Effector CD4-positive, alpha-beta T cell (primary cell): ENCODE data around the gene LRMDA.

Source experiments
- DNase-seq: peaks from one replicate; pipeline ENCODE4 v3.0.0-alpha.2; 2020

LRMDA gene

DNA sequence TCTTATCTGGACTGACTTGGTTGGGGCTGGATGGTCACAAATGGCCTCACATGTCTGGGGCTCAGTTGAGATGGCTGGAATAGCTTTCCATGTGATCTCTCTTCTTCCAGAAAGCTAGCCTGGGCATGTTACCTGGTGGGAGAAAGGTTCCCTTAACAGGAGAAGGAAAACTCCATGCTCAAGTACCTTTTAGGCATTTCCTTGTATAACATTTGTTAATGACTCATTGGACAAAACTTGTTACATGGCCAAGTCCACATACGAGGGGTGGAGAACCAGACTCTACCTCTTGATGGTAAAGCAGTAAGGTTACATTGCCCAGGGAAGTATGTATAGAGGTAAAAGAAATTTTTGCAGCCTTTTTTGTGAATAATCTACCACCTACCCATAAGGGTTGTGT is 826.4 kb downstream of the LRMDA start:
- DNase-seq, result no peak

DNA sequence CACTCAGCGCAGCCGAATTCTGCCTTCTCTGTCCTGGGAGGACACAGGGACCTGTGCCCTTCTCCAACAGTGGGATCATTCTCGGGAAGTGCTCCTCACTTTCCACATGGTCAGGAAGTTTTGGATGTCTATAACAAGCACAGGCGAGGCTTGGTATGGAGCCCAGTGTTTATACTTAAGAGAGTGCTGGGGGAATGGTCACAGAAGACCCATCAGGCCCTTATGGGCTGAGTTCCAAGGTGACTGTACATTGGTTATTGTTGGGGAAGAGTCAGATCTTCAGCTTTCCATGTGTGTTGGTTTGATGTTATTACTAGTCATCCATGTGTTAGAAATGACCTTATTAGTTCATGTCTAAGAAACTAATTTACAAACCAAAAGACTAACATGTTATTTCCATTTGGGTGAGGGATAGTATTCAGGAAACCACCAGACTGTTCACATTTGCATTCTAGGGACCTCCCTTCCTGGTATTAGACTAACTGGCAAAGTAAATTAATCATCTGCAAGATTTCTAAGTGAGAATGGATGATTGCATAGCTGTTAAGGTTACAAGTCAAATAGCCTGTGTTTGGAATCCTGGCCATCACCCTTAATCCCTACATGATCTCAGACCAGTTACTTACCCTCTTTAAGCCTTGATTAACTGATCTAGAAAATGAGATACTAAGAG is 834.2 kb downstream of the LRMDA start:
- DNase-seq, result no peak

DNA sequence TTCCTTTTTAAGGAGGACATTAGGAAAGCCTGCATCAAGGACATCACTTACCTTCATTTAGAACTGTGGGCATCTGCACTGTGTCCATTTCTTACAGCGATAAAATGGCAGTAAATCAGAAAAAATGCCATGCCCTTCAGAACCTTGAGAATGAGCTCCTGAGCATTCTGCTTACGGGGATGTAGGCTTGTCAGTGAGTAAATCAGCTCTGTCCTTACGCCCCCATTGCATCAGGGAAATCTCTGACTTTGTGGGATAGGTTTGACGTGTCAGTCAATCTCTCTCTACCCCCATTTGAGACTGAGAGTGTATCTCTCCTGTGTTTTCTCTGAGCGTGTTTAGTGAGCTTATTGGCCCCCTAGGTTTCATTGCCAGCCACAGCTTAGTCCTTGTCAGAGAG is 837.1 kb downstream of the LRMDA start:
- DNase-seq, result no peak

DNA sequence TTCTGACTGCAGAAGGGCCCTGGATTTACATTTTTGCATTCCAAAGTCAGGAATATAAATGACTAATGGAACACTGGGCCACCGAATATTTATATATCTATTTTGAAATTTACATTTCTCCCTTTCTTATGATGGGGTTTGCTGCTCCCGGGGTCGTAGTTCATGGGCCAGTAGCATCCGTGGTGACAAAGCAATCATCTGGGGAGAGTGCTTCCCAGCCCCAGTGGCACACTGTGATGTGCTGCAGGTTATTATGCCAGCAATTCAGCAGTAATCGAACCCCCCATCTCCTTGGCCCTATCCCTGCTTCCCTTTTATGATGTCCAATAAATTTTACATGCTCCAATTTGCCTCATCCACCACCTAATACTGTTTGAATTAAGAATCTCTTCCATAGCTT is 837.5 kb downstream of the LRMDA start:
- DNase-seq, result no peak

DNA sequence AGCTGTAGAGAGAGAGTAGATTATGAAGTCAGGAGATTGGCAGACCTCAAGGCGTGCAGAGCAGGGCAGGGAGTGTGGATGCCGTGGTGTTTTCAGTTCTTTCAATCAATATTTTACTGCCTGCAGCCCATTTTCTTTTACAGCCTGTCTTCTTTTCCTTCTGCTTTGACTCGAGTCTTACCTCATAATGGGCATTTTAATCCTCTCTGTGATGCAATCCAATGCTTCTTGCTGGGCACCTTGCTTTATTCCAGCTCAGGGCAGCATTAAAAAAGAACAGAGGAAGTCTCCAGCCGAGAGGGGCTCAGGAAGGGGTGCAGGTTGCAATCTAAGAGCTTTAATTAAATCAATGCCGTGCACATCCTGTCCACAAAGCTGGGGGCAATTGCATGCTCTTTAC is 839.0 kb downstream of the LRMDA start:
- no peak for DNase-seq

DNA sequence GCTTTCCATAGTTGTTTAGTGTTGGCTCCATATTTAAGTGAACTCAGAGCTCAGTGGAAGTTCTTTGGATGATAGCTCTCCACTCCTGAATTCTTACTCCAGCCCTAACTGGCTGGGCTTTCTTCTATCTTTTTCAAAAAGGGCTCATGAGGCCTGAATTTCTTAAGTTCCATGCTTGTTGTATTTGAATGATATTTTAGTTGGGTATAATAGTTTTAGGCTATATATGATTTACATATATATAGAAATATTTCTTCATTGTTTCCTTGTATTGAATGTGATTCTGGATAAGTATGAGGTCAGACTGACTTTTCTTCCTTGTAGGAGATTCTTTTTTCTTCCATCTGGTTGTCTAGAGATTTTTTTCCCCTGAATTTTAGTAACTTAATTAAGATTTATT is 843.5 kb downstream of the LRMDA start:
- DNase-seq, result no peak

DNA sequence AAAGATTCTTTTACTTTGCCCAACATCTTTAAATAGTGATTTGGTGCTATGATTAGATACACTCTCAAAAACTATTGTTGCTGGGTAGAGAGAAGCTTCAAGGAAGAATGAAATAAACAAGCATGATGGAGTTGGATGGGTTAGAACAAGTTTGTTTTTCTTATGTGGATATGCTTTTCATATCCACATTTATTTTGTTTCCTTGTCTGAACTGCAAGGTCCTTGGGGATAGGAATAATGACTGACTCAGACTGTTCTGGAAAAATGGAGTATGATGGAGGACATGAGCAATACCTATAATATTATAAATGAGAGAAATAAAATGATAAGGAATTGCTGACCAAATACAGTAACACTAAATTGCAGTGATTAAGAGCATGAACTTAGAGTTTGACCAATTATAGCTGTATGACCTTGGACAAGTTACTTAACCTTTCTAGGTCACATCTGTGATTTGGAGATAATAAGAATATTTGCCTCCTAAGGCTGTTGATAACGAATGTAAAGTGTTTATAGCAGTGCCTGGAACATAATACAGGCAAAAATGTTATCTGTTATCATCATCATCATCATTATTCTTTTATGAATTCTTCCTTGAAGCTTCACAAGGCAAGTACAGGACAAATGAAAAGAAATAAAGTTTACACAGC is 847.5 kb downstream of the LRMDA start:
- no peak for DNase-seq

DNA sequence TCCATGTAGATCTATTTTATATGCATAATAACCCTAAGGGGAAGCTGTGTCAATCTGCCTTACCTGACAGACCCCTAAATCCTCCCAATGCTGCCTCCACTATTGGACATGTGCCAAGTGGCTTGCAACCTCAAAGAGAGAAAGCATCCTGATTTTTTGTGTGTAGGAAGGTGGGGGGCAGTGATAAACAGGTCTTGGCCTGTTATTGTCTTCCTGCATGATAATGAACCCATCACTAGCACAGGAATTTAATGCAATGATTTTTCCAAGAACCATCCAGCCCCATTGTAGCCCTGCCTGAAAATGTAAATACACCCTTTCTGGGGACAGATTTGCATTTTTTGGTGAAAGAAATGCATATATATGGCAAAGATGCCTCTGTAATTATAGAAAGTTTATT is 850.2 kb downstream of the LRMDA start:
- no peak for DNase-seq

DNA sequence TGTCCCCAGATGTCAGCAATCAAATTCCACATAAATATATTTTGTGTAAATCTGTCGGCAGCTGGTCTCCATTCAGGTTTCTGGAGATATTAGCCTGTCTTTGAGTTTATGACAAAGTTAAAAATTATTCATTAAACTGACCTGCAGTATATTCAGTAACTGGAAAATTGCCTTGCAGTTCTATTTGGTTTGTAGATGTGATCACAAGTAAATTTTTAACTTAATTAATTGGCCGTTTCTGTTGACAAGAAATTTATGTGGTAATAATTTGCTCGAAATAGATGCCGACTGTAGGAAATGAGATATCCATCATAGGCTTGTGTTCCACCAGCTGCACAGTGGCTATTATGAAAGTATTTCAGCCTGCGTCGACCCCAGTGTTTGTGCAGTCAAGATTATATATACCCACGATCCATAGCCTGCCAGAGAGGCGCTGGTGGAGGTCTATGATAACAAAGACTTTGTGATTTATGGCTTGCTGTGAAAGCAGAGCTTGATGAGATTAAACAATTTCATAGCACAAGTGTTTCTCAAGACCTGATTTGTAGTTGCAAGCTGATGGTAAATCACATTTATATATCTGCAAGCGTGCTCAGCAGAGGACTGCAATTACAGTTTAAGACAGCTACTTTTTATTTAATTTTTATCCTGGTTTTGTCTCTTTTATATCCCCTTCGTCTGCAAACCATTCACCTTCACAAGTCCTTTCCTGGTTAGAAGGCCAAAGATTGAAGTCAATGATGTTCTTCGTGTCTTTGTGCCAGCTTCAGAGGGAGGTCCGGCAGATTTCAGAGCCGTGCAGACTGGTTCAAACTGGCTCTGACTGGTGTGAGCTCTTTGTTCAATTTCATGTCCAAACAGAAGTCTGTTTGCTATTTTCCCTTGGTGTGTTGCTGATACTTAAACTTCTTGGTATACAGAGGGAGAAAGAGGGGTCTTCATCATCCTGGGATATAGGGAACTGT is 850.9 kb downstream of the LRMDA start:
- DNase-seq, result no peak

DNA sequence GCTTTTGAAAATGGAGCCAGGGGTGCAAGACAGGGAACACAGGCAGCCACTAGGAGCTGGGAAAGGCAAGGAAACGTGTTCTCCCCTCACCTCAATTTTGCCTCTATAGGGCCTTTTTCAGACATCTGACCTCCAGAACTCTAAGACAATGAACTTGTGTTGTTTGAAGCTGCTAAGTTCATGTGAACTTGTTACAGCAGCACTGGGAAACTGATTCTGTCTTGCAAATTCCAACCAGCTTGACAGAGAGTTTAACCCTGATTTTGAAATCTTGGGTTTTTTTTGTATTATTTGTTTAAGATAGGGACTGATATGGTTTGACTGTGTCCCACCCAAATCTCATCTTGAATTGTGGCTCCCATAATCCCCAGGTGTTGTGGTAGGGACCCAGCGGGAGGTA is 852.9 kb downstream of the LRMDA start:
- DNase-seq, result no peak

DNA sequence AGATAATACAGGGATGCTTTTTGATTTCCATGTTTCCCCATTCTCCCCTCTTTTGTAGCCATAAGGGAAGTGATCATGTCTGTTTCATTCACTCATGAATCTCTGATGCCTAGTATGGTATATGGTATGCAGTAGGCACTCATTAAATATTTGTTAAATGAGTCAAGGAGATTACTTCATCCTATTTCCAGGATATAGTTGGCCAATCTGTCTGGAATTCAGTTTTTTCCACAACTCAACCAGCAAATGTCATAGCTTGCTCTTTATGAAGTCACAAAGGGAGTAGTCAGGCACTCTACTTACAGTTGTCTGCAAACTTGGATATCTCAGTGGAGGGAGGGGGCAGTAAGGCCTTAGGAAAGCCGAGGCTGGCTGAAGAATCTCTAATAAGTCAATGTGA is 853.6 kb downstream of the LRMDA start:
- DNase-seq, result no peak

DNA sequence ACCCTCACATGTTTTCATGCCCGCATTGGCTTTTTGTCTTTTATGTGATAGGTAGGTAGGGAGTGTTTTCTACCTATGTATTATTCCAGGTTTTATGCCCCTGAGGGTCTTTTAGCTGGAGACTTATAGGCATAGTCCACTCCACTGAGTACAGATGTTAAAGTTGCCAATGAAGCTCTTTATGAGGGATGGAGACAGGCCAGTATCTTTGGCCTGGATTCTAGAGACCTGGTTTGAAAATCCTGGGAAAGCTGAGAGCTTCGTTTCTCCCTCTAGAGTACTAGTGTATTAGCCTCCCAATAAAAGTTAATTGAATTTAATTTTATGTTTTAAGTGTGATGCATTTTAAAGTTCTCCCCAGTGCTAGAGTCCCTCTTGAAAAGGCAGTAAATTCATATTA is 854.1 kb downstream of the LRMDA start:
- DNase-seq, result no peak

DNA sequence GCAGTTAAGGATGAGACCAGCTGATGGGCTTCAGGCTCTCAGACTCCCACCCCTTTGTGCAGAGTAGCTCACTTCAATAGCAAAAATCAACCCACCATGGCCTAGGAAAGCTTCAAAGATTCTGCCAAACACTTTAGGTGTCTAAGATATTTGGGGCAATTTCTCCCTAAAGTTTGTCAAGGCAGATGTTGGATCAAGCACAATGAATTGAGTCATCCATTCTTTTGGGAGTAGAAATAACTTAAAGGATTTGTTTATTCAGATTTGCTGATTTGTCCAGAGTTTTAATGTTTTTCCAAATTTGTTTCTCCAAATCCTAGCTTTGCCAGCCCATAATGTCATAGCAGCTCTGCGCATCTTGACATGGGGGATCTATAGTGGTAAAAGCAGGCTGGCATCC is 855.1 kb downstream of the LRMDA start:
- DNase-seq, result no peak

DNA sequence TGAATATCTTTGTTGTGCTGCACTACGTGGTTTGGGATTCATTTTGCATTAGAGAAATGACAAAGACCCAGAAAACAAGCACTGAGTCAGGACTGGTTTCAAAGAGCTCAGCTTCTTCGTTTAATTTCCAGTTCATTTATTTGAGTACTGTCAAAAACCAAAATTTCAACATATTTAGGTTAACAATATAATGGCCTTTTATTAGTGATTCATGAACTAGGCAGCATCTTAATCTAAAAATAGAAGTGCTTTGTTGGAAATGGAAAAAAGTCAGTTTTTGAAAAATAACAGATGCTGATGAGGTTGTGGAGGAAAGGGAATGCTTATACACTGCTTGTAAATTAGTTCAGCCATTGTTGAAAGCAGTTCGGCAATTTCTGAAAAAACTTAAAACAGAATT is 856.4 kb downstream of the LRMDA start:
- no peak for DNase-seq

DNA sequence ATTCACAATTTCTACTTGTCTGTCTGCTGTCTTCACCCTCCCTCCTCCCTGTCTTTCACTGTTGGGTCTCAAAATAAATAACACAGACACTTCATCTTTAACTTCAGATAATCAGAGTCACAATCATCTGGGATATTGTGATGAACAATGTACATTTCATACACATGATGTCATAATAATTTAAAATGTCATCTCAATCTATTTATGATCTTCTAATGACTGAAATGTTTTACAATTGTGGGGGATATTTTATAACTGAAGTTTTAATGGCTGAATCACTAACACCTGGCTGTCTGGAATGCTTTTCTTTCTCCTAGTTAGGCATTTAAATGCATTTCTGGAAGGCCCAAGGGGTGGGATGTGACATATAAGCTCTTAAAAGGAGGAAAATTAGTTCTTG is 859.8 kb downstream of the LRMDA start:
- DNase-seq, result no peak

DNA sequence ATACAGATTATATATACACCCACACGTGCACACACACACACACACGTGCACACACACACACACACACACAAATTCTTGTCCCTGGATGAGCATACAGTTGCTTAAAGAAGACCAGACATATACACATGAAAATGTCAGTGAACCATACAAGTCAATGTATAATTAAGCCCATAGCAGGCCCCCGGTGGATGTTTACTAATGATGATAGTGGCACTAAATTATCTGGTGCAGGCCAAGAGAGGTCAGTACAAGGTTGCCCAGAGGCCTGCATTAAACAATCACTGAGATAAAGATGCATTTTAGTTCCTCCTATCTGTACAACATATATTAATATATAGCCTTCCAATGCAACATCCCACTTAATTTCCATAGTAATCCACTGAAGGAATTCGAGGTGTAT is 860.5 kb downstream of the LRMDA start:
- DNase-seq, result no peak

DNA sequence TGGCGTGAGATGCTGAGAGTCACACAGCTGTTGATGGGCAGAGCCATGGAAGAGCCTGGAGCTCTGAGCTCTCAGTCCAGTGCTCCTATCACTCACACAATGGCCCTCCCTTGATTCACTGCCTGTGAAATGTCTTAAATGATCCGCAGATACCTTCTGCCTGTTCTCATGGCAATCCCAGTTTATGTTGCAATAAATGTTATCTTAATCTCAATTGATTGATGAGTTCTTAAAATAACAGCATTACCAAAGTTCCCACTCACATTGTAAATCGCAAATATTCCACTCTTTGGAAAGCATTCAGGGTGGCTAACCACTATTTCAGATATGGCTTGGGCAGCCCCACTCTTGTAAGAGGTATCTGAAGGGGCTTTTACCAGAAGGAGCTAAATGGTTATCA is 865.5 kb downstream of the LRMDA start:
- no peak for DNase-seq

DNA sequence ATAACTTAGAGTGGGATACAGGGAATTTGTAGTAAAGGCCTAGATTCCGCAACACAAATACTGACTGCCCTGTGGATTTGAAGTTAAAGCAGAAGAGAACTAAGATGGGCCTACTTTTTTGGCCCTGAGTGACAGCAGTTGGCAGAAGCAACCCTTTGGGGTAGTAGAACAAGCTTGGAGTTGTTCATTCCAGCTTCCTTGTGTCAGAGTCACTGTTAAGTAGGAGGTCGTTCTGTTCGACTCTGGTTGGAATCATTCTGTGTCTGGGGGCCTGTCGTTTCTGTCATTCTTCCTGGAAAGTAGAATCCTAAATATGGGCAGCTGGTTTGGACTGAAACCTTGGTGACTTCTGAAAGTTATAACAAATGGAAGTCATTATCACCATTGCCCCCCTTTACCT is 865.9 kb downstream of the LRMDA start:
- DNase-seq, result no peak

DNA sequence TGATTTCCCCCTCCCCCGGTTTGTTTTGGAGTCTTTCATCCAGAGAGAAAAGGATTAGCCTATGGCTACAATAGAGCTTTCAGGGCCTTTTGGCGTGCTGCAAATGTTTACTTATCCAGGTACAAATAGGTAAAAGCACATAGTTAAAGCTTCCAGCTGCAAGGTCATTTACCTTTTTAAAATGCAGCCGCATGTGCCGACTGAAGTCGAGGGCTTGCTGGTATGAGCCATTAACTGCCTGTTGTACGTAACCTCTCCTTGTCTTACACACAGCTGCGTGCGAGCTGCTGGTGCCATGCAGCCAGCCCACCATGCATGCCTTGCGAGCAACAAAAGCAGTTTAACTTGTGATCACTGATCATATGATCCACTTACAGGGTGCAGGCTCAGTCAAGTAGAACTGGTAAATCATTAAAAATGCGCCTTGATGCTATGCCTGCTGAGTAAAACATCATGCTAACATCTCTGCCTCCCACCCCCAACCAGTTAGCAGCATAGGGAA is 866.4 kb downstream of the LRMDA start:
- DNase-seq, result no peak

DNA sequence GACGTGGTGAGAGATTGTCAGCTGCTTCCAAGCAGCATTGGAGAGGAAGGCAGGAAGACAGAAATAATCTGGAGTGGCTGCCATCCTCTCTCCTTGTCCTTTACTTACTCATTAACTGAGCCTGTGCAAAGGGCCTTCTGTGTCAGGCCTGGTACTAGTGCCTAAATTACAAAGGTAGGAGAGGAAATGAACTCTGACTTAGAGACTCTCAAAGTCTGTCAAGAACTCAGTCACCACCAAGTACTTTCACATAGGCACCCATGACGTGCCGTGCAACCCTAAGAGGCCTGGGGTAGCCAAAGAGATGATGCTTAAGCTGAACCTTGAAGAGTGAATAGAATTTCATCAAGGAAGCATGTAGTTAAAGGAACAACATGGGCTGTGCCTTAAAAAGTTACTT is 866.9 kb downstream of the LRMDA start:
- no peak for DNase-seq

DNA sequence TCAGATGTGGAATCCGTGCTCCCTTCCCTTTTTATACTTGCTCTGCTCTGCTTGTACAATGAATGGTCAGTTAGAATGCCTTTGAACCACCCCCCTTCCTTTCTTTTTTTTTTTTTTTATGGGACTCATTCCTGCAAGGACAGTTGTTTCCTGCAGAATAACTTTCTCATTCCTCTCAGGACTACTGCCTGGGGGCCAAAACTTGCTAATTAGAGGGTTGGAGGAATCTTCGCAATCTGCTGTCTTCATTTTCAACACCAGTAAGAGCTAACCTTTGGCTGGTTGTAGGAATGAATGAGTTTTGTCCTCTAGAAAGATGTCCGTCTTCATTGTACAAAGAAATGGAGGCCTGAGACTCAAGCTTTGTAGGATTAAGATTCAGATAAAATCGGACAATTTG is 868.1 kb downstream of the LRMDA start:
- DNase-seq, result no peak

DNA sequence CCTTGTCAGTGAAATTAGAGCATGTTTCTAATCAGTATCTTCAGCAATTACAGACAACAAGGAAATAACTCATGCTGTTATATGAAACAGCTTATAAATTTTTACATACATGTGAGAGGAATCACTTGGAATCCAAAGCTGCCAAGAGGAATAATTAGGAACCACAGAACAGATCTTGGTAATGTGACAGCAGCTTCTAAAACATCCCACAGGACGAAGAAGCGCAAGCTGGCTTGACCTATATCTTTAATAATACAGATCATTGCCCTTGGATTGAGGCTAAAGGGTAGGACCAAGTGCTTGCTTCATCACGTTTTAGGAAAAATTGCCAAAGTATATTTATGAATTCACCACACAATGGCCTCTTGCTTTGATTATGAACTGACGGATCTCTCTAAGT is 869.8 kb downstream of the LRMDA start:
- DNase-seq, result no peak

DNA sequence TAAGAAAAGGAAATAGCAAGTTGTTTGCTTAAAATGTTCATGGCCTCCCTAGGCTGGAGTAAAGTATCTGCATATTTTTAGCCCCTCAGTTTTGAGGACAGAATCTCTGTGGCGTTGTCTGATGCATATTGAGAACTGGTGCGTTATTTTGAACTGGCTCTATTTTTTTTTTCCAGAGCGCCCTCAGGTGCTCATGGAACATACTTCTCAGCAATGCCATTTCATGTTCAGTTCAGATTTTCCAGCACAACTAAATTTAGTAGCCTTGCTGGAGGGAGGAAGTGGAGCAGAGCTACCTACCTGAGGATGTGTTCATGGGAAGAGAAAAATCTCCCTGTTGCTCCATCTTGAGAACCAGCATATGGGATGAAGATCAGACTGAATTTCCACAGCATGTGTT is 870.5 kb downstream of the LRMDA start:
- no peak for DNase-seq

DNA sequence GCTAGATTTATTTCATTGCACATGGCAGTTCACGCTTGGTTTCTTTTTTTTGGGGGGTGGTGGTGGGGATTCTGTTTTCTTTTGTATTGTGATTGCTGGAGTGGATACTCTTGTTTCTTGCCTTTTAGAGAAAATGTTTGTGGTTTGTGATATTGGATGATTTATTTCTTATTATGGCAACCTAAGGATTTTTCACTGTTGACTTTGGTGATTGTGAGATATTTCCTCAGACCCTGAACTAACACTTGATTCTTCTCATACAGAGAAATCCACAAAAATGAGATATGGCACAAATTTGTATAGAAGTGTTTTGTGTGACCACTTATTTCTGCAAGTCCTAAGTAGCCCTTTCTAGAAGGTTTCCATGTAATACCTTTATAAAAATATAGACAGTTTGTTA is 871.1 kb downstream of the LRMDA start:
- no peak for DNase-seq
